Heart left ventricle (tissue), 16 donors: ENCODE measurements around the gene TRIM24. TPM values are rescaled to one million over a fixed set of nuclear protein-coding genes. Genes with fewer than 3 reads are reported as not detected.

ENCODE experiments used
- ATAC-seq, 4 donors: fragments of 200-7000 bp; cut with Tn5 transposase; one replicate each; pipeline ENCODE4 v1.9.1; 2020 to 2022; ENCODE audit warnings: moderate library complexity in 4 of 4, mild to moderate bottlenecking in 3 of 4, moderate number of reproducible peaks in 1 of 4
- DNase-seq, 5 donors: peaks; one replicate each; pipeline ENCODE4 v3.0.0-alpha.2; 2020
- H3K27ac ChIP-seq, 12 donors: fragments of 200-600 bp; sonication (generic) in 4 of 12; one replicate each; pipeline versions ENCODE4 v1.5.0 to v1.8.0; 2016 to 2022; ENCODE audit warnings: mild to moderate bottlenecking in 2 of 12
- H3K27me3 ChIP-seq, 9 donors: fragments of 200-600 bp; sonication (generic) in 2 of 9; one replicate each; pipeline versions ENCODE4 v1.5.1 to v1.8.0; 2016 to 2022; ENCODE audit warnings: mild to moderate bottlenecking in 3 of 9
- H3K36me3 ChIP-seq, 9 donors: fragments of 200-600 bp; sonication (generic) in 2 of 9; one replicate each; pipeline versions ENCODE4 v1.5.0 to v1.8.0; 2018 to 2022; ENCODE audit warnings: mild to moderate bottlenecking in 2 of 9
- H3K4me1 ChIP-seq, 12 donors: fragments of 200-600 bp; sonication (generic) in 4 of 12; one replicate each; pipeline versions ENCODE4 v1.5.0 to v1.8.0; 2016 to 2022; ENCODE audit warnings: mild to moderate bottlenecking in 3 of 12
- H3K4me3 ChIP-seq, 12 donors: fragments of 200-600 bp; sonication (generic) in 4 of 12; one replicate each; pipeline versions ENCODE4 v1.5.0 to v1.8.0; 2017 to 2022; ENCODE audit warnings: mild to moderate bottlenecking in 9 of 12, moderate library complexity in 4 of 12
- H3K9me3 ChIP-seq, 12 donors: fragments of 200-600 bp; sonication (generic) in 4 of 12; one replicate each; pipeline versions ENCODE4 v1.5.0 to v1.8.0; 2016 to 2022; ENCODE audit warnings: mild to moderate bottlenecking in 1 of 12
- POLR2A ChIP-seq, 2 donors: fragments of 450-650 bp; IDR thresholded peaks; one replicate each; pipeline ENCODE4 v1.6.1; 2017; ENCODE audit warnings: antibody characterized with exemption in 2 of 2, mild to moderate bottlenecking in 2 of 2, moderate library complexity in 2 of 2
- WGBS, 4 donors: extraction: QIAGEN DNeasy Blood & Tissue Kit in 2 of 4; methylation state at CpG; one replicate each; pipeline versions ENCODE4 v1.1.5 to v1.1.7; 2013 to 2018; 5-methylcytosine and 5-hydroxymethylcytosine counted together
- intact Hi-C, 10 donors: fragments of 100-400 bp; cut with DNase I; formaldehyde crosslinking; loops; one replicate each; pipeline versions ENCODE4 v1.11.1 to v1.14.2; 2022
- polyA plus RNA-seq, 2 donors: library from polyadenylated mRNA; stranded (reverse); fragments of 200-250 nt; gene quantifications; one replicate each; pipeline ENCODE4 v1.2.3, GENCODE V29; 2013
- total RNA-seq, 9 donors: library from RNA; depleted of rRNA in 2 of 9; stranded (reverse); fragments of >200 nt in 2 of 9; fragmentation: NEBNext Ultra II Directional in 3 of 9; extraction: Animal tissue kit (Norgen Biotek cat#: 25700) in 3 of 9; gene quantifications; one replicate each; pipeline versions ENCODE4 v1.1.0 to v1.2.4, GENCODE V29; 2016 to 2023
- TF ChIP-seq, protein P1 (sequence below), 12 donors: fragments of 200-600 bp; sonication (generic) in 4 of 12; IDR thresholded peaks; one replicate each; pipeline versions ENCODE4 v1.5.0 to v1.8.0; 2018 to 2022; ENCODE audit warnings: antibody characterized with exemption in 12 of 12, mild to moderate bottlenecking in 5 of 12
- donor health status: ischemic (EF 13 %, LVEDD 7.1; RV severe dilation, severe dysfunction).
- donor health status: healthy with polysubstance abuse.
- donor health status: DM: no; HTN: yes; CAD: no.
- donor health status: DM: no; HTN: no; CAD: no.
- donor health status: ischemic (EF 25% LVEDD 6.9; RV normal size, moderate dysfunction).
- donor health status: ischemic (EF 25% LVEDD 5.7; RV mildly dilated, moderate dysfunction).
- donor health status: healthy.
- donor health status: DM: yes; HTN: yes; CAD: no.
- donor health status: ischemic (EF 35%, LVEDD 5.7; RV mildly dilated, moderate dysfunction).
- donor health status: nonischemic (EF 11% LVEDD 7.7; RV severe dilation, severe dysfunction).
- donor health status: DM: yes; HTN: yes; CAD: no.
- donor health status: PGD.
- donor health status: ischemic (EF 29% LVEDD 5.4; RV normal size, mild dysfunction).
- donor health status: nonischemic (EF 23%, LVEDD 6.1; RV moderate dilation, normal function).

TRIM24 gene
- total and polyA plus RNA-seq, 11 donors: 9.0 to 27.2 (median 16.8) TPM

DNA sequence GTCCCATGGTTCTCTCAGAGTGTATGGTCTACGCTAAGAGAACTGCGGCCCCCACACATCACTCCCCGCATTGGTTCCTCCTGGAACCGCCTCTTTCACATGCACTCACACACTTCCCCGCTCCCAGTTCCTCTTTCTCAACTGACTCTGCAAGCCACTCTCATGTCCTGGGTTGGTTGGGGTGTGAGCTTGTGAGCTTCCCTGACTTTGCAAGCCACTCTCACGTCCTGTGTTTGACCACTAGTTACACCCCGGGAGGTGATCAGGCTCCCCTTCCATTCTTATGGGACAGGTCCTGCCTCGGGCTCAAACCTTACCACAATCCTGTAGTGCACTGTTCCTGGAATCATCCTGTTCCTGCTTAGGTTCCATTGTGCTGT is 105.0 kb downstream of the TRIM24 start:
- Histone ChIP-seq H3K9me3 (peaks cover 0 to 62% (median 29%) of the 10 kb centered on the region in 12 donors), H3K36me3 (peaks cover 0 to 97% (median 64%) of the 10 kb centered on the region in 9 donors), H3K27ac (peak overlapping the region in 3 of 12 donors; percentile 54 to 77 (median 71)), H3K4me1 (no peaks in the 10 kb centered on the region), H3K27me3 (no peaks in the 10 kb centered on the region), H3K4me3 (peak overlapping the region in 1 of 12 donors; percentile 10)
- 93 to 98% (median 97%) methylated on average over 8 of the region's 8 CpGs for WGBS, 4 donors
- intact Hi-C loops: no loop called here
- TF ChIP-seq POLR2A (IDR thresholded peaks at IDR 0.05): no peak
- TF ChIP-seq, protein P1, sequence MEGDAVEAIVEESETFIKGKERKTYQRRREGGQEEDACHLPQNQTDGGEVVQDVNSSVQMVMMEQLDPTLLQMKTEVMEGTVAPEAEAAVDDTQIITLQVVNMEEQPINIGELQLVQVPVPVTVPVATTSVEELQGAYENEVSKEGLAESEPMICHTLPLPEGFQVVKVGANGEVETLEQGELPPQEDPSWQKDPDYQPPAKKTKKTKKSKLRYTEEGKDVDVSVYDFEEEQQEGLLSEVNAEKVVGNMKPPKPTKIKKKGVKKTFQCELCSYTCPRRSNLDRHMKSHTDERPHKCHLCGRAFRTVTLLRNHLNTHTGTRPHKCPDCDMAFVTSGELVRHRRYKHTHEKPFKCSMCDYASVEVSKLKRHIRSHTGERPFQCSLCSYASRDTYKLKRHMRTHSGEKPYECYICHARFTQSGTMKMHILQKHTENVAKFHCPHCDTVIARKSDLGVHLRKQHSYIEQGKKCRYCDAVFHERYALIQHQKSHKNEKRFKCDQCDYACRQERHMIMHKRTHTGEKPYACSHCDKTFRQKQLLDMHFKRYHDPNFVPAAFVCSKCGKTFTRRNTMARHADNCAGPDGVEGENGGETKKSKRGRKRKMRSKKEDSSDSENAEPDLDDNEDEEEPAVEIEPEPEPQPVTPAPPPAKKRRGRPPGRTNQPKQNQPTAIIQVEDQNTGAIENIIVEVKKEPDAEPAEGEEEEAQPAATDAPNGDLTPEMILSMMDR (IDR thresholded peaks at IDR 0.05): no peak
- no peak for DNase-seq
- peak in 1 of 4 donors; percentile 46 for ATAC-seq

DNA sequence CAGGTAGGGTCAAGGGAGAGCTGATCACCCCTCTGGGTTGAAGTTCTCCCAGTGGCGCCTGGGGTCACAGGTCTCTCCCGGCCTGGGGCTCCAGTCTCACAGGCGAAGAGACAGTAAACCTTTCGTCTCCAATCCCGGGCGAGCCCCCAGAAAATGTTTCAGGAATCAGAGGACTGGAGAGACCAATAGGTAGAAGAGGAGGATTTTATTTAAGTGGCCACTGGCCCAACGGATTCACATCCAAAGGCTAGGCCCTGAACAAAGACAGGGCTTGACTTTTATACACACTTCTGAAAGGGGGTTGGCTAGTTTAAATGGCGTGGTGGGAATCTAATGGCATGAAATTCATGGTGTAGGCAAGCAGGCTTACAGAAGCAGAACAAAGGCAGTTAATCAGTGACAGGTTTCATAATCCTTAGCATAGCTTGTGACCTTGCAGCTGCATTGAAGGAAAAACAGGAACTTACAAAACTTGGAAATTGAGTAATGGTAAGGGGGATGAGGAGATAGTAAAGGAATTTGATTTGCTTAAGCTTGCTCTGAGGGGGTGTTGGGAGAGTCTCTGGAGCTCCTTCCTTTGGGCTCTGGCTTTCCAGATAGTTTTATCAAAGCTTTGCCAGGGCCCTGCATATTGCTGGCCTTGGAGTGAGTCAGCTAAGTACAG is 105.5 kb downstream of the TRIM24 start:
- H3K36me3 ChIP-seq: peaks cover 0 to 97% (median 68%) of the 10 kb centered on the region in 9 donors
- ATAC-seq: no peak
- H3K4me1 ChIP-seq: no peaks in the 10 kb centered on the region
- H3K27me3 ChIP-seq: no peaks in the 10 kb centered on the region
- WGBS, 4 donors: 95 to 98% (median 97%) methylated on average over 7 to 8 of the region's 8 CpGs
- no peak for DNase-seq
- peaks cover 0 to 62% (median 29%) of the 10 kb centered on the region in 12 donors for H3K9me3 ChIP-seq
- peak overlapping the region in 1 of 12 donors; percentile 77 for H3K27ac ChIP-seq
- intact Hi-C loops: no loop called here
- TF ChIP-seq POLR2A (IDR thresholded peaks at IDR 0.05): no peak
- TF ChIP-seq, protein P1 (IDR thresholded peaks at IDR 0.05): no peak
- H3K4me3 ChIP-seq: no peak overlapping the region

DNA sequence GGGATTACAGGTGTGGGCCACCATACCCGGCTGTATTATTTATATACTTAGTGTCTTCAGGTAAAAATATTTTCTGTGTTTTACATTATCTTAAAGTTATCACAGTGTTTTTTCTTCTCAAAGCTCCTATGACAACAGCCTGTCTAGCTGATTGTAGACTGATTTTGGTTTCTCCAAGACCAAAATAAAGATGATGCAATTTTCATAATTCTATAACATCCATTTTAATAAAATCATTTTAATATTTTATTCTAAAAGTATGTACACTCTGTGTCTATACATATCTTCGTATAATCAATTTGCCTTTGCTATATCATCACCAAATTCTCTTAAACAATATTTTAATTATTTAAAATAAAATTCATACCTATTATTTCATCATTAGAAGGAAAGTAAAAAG is 108.6 kb downstream of the TRIM24 start:
- Histone ChIP-seq H3K36me3 (peaks cover 0 to 90% (median 81%) of the 10 kb centered on the region in 9 donors), H3K4me1 (no peaks in the 10 kb centered on the region), H3K27me3 (no peaks in the 10 kb centered on the region), H3K4me3 (no peak overlapping the region), H3K9me3 (peaks cover 0 to 38% (median 25%) of the 10 kb centered on the region in 12 donors), H3K27ac (no peak overlapping the region)
- intact Hi-C loops: no loop called here
- no peak for TF ChIP-seq POLR2A (IDR thresholded peaks at IDR 0.05)
- TF ChIP-seq, protein P1 (IDR thresholded peaks at IDR 0.05): no peak
- WGBS, 4 donors: 94 to 99% (median 97%) methylated on average over 2 of the region's 2 CpGs
- DNase-seq (no peak), ATAC-seq (no peak)

DNA sequence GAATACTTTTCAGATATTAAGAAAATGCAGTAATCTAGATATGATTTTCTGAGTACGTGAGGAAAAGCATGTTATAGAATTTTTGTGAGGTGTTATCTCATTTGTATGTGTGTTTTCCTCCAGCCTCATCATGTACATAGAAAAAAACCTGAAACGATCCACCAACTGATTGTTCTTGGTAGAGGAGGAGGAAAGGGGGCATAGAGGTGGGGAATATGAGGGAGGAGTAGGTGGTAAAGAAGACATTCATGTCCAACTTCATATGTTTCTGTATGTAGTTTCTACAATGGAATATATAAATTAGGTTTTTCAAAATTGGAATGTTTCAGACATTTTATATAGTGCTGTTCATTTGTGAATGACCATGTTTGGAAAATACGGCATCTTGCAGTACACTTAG is 109.4 kb downstream of the TRIM24 start:
- no peak overlapping the region for H3K27ac ChIP-seq
- DNase-seq: no peak
- ATAC-seq: no peak
- peaks cover 0 to 93% (median 88%) of the 10 kb centered on the region in 9 donors for H3K36me3 ChIP-seq
- H3K4me1 ChIP-seq: no peaks in the 10 kb centered on the region
- intact Hi-C loops: no loop called here
- WGBS, 4 donors: 96 to 98% (median 96%) methylated on average over 3 of the region's 3 CpGs
- no peak overlapping the region for H3K4me3 ChIP-seq
- H3K27me3 ChIP-seq: no peaks in the 10 kb centered on the region
- no peak for TF ChIP-seq POLR2A (IDR thresholded peaks at IDR 0.05)
- TF ChIP-seq, protein P1 (IDR thresholded peaks at IDR 0.05): no peak
- H3K9me3 ChIP-seq: peaks cover 0 to 30% (median 21%) of the 10 kb centered on the region in 12 donors
